ENCODE measurements around the gene ZNF428. TPM values are rescaled to one million over a fixed set of nuclear protein-coding genes. Genes with fewer than 3 reads are reported as not detected.
"Not testable (repeated sequence)": the region's sequence is repeated elsewhere in the genome, so short reads cannot be mapped to it uniquely, and the experiment has no call there.

Gene ZNF428
- total and polyA plus RNA-seq, 2 of the 4 experiments (the other 2 are of a cell fraction): 9.9 to 32.3 TPM

DNA sequence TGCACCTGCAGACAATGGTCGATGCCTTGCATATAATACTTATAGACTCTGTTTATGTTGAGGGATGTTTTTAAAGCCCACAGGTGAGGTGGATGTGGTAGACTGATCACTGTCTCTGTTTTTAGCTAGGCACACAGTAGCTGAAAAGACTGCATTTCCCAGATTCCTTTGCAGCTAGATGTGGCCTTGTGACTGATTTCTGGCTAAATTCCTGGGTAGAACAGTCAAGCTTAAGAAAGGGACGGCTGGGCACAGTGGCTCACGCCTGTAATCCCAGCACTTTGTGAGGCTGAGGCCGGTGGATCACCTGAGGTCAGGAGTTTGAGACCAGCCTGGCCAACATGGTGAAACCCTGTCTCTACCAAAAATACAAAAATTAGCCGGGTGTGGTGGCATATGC lies 19.1 kb downstream of the ZNF428 start:
- POLR2A ChIA-PET (ENCODE audit: unreplicated experiment); CTCF ChIA-PET; H3K56ac ChIP-seq (ENCODE audit: extremely low read depth, insufficient read depth, low read length); H3K4me2 ChIP-seq (ENCODE audit: low read depth, low read length); intact Hi-C loops (cut with micrococcal nuclease); DNase-seq; H2AK9ac ChIP-seq (replicated peaks; ENCODE audit: low read depth, low read length, poor library complexity); H3K4me3 ChIP-seq (ENCODE audit: insufficient read depth, low read depth, low read length); H2AK5ac ChIP-seq (ENCODE audit: low read depth, low read length); H2BK5ac ChIP-seq (ENCODE audit: low read depth, low read length, poor library complexity, severe bottlenecking); H3K9me3 ChIP-seq (ENCODE audit: control insufficient read depth, insufficient read depth, low read length); H3K9ac ChIP-seq (ENCODE audit: low read depth, low read length); H2BK120ac ChIP-seq (ENCODE audit: low read depth, low read length); H2BK20ac ChIP-seq (ENCODE audit: low read depth, low read length); H2BK15ac ChIP-seq (ENCODE audit: low read depth, low read length); H4K5ac ChIP-seq (ENCODE audit: low read depth, low read length); H4K91ac ChIP-seq (ENCODE audit: insufficient read depth, low read depth, low read length); H3K9me1 ChIP-seq (ENCODE audit: insufficient read depth, low read length); H4K20me1 ChIP-seq (ENCODE audit: insufficient read depth, low read length); H3K18ac ChIP-seq (ENCODE audit: low read depth, low read length); dilution Hi-C loops (cut with HindIII; ENCODE audit: low sequenced_read_pairs, unreplicated experiment); H3K4me1 ChIP-seq (ENCODE audit: control insufficient read depth, insufficient read depth, low read length); H3K23ac ChIP-seq (ENCODE audit: low read depth, low read length); ATAC-seq (ENCODE audit: low read depth); H4K8ac ChIP-seq (ENCODE audit: low read depth in 2 of 2, low read length in 2 of 2); H3K27ac ChIP-seq (ENCODE audit: insufficient read depth, low read length); H2AFZ ChIP-seq (replicated peaks; ENCODE audit: low read length, poor library complexity); in situ Hi-C loops (cut with MboI; ENCODE audit: low sequenced_read_pairs); H3K27me3 ChIP-seq (ENCODE audit: control insufficient read depth, insufficient read depth, low read length); H3K4ac ChIP-seq (ENCODE audit: low read depth, low read length); H3K14ac ChIP-seq (replicated peaks; ENCODE audit: low read depth, low read length); BruUV-seq (replicated peaks): not testable (repeated sequence)
- Histone ChIP-seq H3K79me1 (ENCODE audit: low read depth in 1 of 2, low read length in 2 of 2) (peaks cover 24 to 42% of the 10 kb centered on the region in 2 experiments), H3K36me3 (ENCODE audit: control insufficient read depth, insufficient read depth, low read length) (peaks cover 12% of the 10 kb centered on the region)
- no CpG with 5 or more reads among the region's 5 CpGs for WGBS, 2 experiments (ENCODE audit: extremely low coverage in 2 of 2, insufficient read length in 1 of 2)

Measured in IMR-90 (cell line).